Muscle of arm (tissue), 12 donors: ENCODE results near the gene ESRRG. TPM values are rescaled to one million over a fixed set of nuclear protein-coding genes. Genes with fewer than 3 reads are reported as not detected.

ENCODE experiments used
- DNase-seq: peaks from one replicate; pipeline ENCODE4 v3.0.0-alpha.2; 2013
- polyA plus RNA-seq, 12 donors: library from polyadenylated mRNA; unstranded; fragments of 120-200 nt; gene quantifications; one replicate each; pipeline ENCODE4 v1.2.1, GENCODE V29; 2013; ENCODE audit not compliant: insufficient read length in 12 of 12

Gene ESRRG
- polyA plus RNA-seq, 12 donors: 5.9 to 32.7 (median 21.4) TPM; not detected in 1

GRCh38 chr1:216640100-216640499 lies 83.1 kb downstream of the ESRRG start:
- DNase-seq: no peak

GRCh38 chr1:216632980-216633379 lies 90.2 kb downstream of the ESRRG start:
- DNase-seq: no peak

GRCh38 chr1:216630532-216630931 lies 92.7 kb downstream of the ESRRG start:
- DNase-seq: no peak

GRCh38 chr1:216627252-216627651 lies 96.0 kb downstream of the ESRRG start:
- DNase-seq: no peak

- DNase-seq: no peak
Measured at GRCh38 chr1:216626394-216627067, 96.7 kb downstream of the ESRRG start.

- DNase-seq: no peak
Measured at GRCh38 chr1:216621536-216621935, 101.7 kb downstream of the ESRRG start.

- DNase-seq: no peak
Measured at GRCh38 chr1:216617081-216617875, 106.0 kb downstream of the ESRRG start.

- DNase-seq: no peak
Measured at GRCh38 chr1:216616425-216616824, 106.8 kb downstream of the ESRRG start.

- no peak for DNase-seq
Measured at GRCh38 chr1:216614011-216614934, 109.0 kb downstream of the ESRRG start.

- no peak for DNase-seq
Measured at GRCh38 chr1:216612291-216612690, 110.9 kb downstream of the ESRRG start.

GRCh38 chr1:216607067-216607697 lies 116.0 kb downstream of the ESRRG start:
- DNase-seq: no peak

- no peak for DNase-seq
Measured at GRCh38 chr1:216606047-216606637, 117.1 kb downstream of the ESRRG start.

- DNase-seq: no peak
Measured at GRCh38 chr1:216604771-216605170, 118.5 kb downstream of the ESRRG start.

GRCh38 chr1:216600730-216601609 lies 122.3 kb downstream of the ESRRG start:
- peak; percentile 85 for DNase-seq

GRCh38 chr1:216599851-216600250 lies 123.4 kb downstream of the ESRRG start:
- DNase-seq: no peak

GRCh38 chr1:216598448-216598847 lies 124.8 kb downstream of the ESRRG start:
- no peak for DNase-seq

- no peak for DNase-seq
Measured at GRCh38 chr1:216596281-216596862, 126.9 kb downstream of the ESRRG start.

GRCh38 chr1:216587715-216588114 lies 135.5 kb downstream of the ESRRG start:
- no peak for DNase-seq

GRCh38 chr1:216582151-216582550 lies 141.1 kb downstream of the ESRRG start:
- no peak for DNase-seq

- DNase-seq: no peak
Measured at GRCh38 chr1:216580538-216581057, 142.6 kb downstream of the ESRRG start.
